SW480 (cell line): Measurements from ENCODE around the gene MRPL23.

Source experiments
- DNase-seq: peaks from one replicate; pipeline ENCODE4 v3.0.0-alpha.2; 2016; ENCODE audit warnings: low spot score

The MRPL23 gene

DNA sequence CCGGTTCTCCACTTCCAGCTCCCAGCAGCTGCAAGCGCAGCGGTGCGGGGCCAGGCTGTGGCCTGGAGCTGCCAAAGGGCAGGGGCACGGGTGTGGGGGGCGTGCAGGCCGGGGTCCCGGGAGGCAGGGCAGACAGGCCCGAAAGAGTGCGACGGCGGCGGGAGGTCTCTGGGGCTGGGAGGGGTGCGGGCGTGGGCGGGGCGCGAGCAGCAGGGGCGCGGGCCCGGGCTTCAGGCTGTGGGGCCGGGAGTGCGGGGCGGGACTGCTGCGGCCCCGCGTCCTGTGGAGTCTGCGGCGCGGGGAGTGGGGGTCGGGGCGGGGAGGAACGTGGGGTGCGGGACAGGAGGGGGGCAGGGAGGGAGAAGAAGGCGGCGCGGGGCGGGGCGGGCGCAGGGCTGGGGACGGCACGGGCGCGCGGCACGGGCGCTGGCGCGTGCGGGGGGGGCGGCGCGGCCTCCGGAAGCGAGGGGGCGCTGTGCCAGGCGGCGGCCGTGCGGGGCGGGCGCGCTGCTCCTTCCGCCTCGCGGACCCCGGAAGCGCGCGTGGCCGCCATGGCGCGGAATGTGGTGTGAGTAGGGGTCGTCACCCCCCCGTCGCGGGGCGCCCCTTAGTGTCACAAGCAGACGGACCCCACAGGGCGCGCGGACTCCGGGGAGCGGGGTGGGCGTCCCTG is at the start of gene MRPL23:
TSS of gene MRPL23 (plus strand) at position 521 of the 673 bp plus-strand sequence. CDS start at position 552, 31 bp downstream.
- DNase-seq: no peak

- DNase-seq: no peak
Observed at GRCh38 chr11:1899090-1899489, 48.0 kb upstream of the MRPL23 start.

- DNase-seq: no peak
Observed at GRCh38 chr11:1899686-1900085, 47.4 kb upstream of the MRPL23 start.

DNA sequence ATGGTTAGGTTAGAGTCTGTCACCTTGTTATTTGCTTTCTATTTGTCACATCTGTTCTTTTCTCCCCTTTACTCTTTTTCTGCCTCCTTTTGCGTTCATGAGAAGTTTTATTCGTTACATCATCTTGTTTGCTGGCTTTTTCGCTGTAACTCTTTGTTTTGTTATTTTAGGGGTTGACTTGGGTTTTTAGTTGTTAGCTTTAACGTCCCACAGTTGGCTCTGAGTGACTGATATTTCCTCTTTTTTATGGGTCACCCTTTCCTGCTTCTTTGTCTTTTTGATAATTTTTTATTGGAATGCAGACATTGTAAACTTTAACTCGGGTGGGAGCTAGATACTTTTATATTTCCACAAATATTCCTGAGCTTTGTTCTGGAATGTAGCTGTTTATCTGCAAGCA is 41.0 kb upstream of the MRPL23 start:
- no peak for DNase-seq

GRCh38 chr11:1906611-1907423 is 40.3 kb upstream of the MRPL23 start:
- no peak for DNase-seq

GRCh38 chr11:1908618-1909017 is 38.5 kb upstream of the MRPL23 start:
- DNase-seq: no peak

- no peak for DNase-seq
Observed at GRCh38 chr11:1909524-1909923, 37.6 kb upstream of the MRPL23 start.

GRCh38 chr11:1912289-1912878 is 34.7 kb upstream of the MRPL23 start:
- DNase-seq: no peak

DNA sequence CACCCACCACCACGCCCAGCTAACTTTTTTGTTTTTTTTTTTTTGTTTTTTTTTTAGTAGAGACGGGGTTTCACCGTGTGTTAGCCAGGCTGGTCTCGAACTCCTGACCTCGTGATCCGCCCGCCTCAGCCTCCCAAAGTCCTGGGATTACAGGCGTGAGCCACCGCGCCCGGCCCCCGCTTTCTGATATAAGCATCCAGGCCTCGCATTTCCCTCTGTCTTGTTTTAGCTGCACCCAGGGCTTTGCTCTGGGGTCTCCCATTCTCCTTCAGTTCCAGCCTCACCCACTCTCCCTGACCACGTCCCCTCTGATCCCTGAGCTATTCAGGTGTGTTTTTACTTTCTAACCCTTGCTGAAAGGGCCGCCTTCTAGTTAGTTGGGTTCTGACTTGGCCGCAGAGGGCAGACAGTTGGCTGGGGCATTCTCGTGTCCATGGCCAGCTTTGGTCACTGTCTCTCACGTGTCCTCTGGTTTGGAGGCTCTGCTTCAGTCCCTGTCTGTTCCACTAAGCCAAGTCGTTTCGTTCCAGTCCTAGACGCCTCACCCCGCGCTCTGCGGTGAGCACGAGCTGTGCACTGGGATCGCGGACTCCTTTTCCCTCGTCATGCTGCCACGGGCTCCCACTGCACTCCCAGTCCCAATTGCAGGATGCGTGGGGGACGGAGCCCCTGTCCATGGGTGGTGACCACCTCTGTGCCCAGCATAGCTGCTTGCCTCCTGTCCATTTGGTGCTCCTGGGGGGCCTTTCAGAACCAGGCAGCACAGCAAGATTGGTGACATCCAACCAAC is 33.7 kb upstream of the MRPL23 start:
- DNase-seq: no peak

DNA sequence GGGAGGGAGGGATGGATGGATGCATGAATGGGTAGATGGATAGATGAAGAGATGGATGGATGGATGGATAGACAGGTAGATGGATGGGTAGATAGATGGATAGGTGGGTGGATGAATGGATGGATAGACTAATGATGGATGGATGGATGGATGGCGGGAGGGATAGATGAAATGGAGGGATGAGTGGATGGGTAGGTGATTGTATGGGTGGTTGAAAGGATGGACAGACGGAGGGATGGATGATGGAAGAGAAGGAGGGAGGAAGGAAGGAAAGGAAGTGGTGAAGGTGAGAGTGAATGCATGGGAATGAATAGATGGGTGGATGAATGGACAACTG is 31.4 kb upstream of the MRPL23 start:
- no peak for DNase-seq

GRCh38 chr11:1916132-1916985 is 30.8 kb upstream of the MRPL23 start:
- DNase-seq: no peak

GRCh38 chr11:1916986-1917522 is 30.1 kb upstream of the MRPL23 start:
- DNase-seq: no peak

DNA sequence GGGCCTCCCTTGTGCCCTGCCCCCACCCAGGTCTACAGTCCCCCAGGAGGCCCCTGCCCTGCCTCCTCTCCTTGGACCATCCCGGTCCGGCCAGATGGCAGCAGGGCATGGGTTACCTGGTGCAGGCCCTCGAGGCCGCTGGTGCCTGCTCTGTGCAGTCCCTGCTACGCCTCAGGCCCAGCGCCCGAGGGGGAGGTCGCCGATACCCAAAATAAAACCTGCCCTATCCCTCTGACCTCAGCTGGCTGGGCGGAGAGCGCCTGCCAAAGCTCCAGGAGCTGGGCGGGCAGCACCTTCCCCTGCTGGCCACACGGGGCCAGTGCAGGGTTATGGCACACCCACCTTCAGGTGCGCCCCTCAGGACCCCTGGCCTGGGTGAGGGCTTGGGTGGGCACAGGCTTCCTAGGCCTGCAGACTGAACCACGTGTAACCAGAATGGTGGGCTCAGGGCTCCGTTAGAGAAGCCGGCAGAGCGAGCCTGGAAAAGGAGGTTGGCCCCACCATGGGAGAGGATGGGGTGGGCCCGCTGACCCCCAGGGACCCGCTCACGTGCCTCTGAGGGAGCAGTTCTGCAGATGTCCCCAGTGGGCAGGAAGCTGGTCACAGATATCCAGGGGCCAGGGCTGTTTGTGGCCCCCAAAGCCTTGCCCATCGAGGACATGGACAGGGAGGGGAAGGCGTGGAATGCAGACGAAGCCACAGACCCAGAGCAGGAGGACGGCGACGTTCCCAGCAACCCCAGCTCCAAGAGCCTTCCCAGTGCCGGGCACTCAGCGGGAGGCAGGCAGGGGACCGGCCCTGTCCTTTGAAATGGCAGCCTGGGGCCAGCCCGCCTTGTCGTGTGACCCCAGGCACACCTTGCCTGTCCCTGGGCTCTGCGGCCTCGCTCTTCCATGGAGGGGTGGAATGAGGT is 29.4 kb upstream of the MRPL23 start:
- DNase-seq: no peak

DNA sequence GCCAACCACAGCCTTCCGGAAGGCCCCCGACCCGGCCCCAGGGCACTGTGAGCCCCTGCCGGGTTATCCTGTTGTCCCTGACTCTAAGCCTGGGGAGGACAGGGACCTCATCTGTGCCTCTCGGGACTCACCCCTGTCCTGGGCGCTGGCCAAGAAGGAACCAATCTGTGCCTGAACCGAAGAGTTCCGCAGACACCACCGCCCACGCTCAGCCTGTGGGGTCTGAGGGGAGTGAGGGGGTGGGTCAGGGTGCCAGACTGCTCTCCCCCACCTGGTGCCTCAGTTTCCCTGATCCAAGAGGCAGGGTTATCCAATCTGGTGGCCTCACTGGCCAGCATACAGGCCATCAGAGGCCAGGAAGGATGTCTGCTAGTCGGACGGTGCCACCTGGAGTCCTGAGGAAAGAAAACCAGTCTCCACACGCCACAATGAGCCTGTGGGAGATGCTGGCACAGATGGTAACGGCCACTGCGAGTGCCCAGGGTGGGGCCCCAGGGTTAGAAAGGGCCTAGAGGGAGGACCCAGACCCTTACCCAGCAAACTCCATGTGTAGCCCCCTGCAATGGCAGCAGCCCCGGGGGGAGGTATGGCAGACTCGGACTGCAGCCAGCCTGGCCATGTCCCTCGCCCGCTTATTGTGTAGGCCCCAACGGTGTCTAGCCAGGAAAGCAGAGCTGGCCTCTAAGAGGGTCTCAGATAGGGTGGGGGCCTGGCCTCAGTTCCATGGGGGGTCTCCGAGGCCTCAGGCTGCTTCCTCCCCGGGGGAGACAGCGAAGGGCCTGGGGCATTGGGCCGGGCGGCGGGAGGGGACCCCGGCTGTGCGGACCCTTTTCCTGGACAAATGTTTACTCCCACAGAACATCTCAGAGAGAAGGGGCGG is 28.5 kb upstream of the MRPL23 start:
- no peak for DNase-seq

- DNase-seq: no peak
Observed at GRCh38 chr11:1919391-1920127, 27.6 kb upstream of the MRPL23 start, which contains the start of gene TNNT3. TSS of gene TNNT3 (plus strand) at chr11:1919703. CDS start at chr11:1922875, 3,172 bp downstream.

GRCh38 chr11:1920128-1920908 is 26.8 kb upstream of the MRPL23 start:
- no peak for DNase-seq

DNA sequence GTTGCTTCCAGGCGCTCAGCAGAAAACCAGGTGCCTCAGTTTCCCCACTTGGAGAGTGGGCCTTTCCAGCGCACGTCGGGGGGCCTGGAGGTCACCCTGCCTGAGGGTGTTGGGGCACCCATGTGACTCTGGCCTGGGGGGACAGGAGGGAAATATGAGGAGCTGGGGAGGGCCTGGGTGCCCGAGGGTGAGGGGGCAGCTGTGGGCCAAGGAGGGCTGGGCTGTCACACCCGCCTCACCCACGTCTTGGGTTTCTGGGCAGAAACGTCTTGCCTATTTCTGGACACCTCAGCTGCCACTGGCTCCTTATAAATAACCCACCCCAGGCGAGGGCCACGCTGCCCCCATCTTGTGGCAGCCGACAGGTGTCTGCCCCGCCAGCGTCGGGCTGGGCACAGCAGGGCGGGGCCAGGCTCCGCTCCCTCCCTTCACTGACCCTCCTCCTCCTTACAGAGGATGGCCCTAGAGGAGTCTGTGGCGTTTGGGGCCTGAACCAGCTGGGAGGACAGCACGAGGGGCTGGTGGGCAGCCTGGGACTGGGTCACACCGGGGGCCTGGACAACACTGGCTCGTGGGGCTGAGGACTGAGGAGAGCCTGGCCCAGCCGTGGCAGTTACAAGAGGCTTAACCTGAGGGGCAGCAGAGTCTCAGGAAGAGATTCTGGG is 26.1 kb upstream of the MRPL23 start:
- no peak for DNase-seq
